Measurements from ENCODE around the gene KERA.

Gene KERA

GRCh38 chr12:91073426-91073825, 15.6 kb upstream of the KERA start:
- DNase-seq (ENCODE audit: low read depth), result no peak

DNA sequence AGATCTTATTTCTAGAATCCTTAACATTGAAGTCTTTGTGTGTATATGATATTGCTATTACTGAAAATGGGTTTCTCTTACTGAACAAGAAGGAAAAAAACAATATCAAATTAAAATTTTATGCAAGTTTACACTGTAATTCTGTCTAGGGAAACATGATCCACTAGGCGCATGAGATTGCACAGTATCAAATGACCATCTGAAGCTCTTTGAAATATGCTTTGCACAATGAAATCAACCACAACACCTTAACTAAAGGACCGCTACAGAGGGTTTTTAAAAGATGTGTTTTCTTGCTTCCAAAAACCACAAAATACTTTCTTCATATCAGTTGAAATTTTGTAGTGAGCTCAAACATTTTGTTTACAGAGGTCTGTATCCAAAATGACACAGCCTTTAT, 15.1 kb upstream of the KERA start:
- DNase-seq (ENCODE audit: low read depth), result no peak

- DNase-seq (ENCODE audit: low read depth), result no peak
Observed at GRCh38 chr12:91070936-91071335, 13.1 kb upstream of the KERA start.

DNA sequence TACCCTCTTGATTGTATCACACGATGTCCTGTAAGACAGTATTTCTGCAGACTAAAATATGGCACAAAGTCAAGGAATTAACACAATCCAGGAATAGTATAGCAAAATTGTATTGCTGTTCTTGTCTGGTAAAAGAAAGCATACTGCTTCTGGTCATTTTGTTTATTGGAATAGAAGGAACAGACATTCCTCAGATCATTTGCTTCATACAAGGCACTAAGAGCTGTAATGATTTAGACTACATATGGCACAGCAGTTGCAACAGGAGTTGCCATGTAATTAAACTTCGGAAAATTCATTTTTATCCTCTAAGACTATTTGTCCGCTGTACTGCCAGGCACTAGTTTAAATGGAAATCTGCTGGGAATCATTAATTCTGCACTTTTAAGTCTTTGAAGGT, 7.6 kb upstream of the KERA start:
- no peak for DNase-seq (ENCODE audit: low read depth)

GRCh38 chr12:91064640-91065039, 6.8 kb upstream of the KERA start:
- no peak for DNase-seq (ENCODE audit: low read depth)

DNA sequence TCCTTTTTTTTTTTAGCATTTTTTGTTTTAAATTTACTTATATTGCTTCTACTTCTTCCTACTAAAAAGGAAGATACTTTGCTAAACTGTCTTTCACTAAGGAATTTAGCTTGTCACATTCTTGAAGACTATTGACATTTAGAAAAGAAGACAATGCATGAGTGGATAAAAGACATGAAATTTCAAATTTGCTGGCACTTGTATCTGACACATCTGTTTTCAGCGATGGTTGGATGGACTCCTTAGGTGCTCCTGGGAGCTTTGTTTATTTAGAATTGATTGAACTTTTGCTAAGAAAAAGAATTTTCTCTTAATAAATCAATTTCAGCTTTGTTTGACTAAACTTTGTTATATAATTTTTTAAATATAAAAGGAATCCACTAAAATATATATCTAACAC, 3.3 kb upstream of the KERA start:
- DNase-seq (ENCODE audit: low read depth), result no peak

GRCh38 chr12:91059211-91059610, 1.4 kb upstream of the KERA start:
- no peak for DNase-seq (ENCODE audit: low read depth)

DNA sequence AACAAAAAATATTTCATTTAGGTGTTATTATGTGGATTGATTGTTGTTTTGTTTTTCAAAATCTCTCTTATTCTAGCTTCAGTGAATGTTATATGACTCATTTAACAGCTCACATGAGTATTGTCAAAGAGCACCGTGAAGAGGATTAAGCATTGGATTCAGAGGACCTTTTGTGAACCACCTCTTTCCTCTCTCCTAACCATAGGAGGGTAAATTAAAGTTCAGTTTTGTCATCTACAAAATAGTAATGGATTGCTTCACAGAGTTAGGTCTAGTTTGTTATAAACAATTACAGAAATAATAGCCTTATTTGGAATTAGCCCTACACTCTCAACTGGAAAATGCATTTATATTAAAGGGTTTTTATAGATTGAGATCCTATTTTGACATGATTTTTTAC, 962 bp upstream of the KERA start:
- no peak for DNase-seq (ENCODE audit: low read depth)

DNA sequence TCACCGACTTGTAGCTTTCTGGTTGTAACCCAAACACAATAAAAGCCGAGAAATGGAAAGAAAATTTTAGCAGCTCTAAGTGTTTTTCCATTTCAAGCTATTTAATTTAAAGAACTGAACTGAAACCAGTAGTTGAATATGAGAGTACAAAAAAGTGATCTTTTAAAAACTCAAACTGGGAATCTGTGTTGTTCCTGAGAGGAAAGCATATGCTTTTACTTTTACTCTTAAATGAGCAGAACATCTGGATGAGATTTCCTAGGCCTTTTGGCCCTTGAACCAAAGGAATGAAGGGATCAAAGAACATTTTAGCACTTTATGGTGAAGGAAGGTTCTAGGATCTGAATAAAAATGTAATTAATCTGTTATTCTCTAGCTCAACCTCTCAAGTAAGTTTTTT, 1.3 kb downstream of the KERA start:
- DNase-seq (ENCODE audit: low read depth), result no peak

GRCh38 chr12:91055976-91056375, 1.8 kb downstream of the KERA start:
- DNase-seq (ENCODE audit: low read depth), result no peak

GRCh38 chr12:91053951-91054715, 3.7 kb downstream of the KERA start:
- peak; percentile 78 for DNase-seq (ENCODE audit: low read depth)

- no peak for DNase-seq (ENCODE audit: low read depth)
Observed at GRCh38 chr12:91052026-91052425, 5.8 kb downstream of the KERA start.

DNA sequence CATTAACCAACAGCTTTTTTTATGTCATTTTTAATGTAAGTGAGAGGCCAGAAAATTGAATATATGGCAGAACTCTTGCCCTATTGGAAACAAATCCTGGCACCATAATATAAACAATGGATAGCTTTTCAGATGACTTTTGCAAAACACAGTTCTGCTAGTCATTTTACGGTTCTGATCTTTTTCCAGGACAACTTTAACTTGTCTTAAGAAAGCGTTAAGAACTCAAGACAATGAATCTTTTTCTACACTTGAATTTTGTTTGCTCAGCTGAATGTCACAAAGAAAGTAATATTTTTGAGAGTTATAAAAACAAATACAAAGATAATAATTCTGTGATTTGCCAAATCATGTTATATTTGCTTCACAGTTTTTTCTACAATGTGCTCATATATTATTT, 13.2 kb downstream of the KERA start:
- no peak for DNase-seq (ENCODE audit: low read depth)

- no peak for DNase-seq (ENCODE audit: low read depth)
Observed at GRCh38 chr12:91043408-91043807, 14.4 kb downstream of the KERA start.

DNA sequence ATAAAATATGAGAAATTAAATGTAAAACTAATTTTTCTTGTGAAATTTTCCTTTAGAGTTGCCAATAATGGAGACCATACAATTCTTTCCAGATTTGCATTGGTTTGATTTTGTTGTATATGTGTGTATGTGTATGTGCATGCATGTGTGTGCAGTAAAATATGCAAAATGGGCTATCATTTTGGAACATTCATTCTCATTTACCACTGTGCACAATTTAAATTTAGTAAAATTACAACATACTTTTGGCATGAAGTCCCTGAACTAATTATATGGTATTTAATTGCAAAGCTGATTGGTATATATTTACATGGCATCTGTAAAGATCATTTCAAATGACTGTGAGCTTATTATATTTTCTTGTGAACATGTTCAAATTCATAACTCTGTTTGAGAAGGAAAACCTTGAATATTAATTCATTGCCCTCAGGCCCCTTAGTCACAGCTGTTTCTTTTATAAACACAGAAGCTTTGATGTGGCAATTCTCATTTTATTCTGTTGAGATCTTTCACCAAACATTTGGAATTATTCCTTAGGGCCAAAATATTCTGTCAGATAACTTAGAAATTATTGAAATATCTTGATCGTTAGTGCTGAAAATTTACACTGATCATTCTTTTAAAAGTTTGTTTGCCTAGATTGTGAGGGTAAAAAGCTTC, 17.6 kb downstream of the KERA start:
- DNase-seq (ENCODE audit: low read depth), result no peak

GRCh38 chr12:91037276-91037675, 20.5 kb downstream of the KERA start:
- DNase-seq (ENCODE audit: low read depth), result peak; percentile 58

- DNase-seq (ENCODE audit: low read depth), result no peak
Observed at GRCh38 chr12:91033251-91033650, 24.6 kb downstream of the KERA start.

- DNase-seq (ENCODE audit: low read depth), result no peak
Observed at GRCh38 chr12:91023326-91024004, 34.4 kb downstream of the KERA start.

DNA sequence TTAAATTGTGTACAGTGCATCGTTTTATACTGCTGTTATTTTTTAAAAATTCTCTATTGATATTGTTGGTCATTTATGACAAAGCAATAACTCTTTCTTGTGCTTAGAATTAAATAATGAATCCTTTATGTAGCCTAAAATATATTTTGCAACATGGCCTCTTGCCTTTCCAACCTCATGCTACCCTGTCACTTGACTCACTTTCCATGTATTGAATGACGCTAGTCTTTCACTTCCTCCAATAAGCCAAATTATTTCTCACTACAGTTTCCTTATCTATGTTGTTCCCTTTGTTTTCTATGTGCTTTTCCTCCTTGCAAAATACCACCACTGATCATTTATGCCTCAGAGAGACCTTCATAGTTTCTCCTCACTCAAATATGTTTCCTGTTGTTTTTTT, 36.7 kb downstream of the KERA start:
- no peak for DNase-seq (ENCODE audit: low read depth)

- DNase-seq (ENCODE audit: low read depth), result no peak
Observed at GRCh38 chr12:91019455-91019854, 38.4 kb downstream of the KERA start.

DNA sequence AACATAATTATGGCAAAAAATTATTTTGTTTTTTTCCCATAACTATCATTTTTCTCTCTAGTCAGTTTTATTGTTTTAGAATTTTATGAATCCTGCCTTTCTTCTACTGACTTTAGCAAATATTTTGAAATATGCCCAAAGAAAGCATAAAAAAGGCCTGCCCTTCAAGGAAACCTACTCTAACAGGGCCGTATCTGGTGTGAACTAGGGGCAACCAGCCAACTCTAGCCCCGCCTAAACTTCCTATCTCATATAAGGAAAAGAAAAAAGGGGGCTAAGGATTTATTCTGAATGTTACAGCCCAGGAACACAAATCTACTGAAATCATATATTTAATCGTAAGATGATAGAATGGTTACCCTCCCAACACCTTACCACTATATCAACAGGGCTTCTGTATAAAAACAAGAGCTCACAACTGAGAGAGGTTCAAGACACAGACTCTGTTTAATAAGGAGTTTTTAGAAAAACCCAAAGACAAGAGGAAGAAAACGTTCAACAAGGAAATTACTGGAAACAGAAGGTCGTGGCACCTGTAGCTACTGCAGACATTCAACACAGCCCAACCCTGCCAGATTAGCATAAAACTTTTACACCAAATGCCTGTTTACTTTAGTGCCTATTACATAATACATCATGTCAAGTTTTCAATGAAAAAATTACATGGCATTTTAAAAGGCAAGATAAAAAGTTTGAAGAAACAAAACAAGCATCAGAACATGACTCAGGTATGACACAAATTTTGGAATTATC, 40.1 kb downstream of the KERA start:
- no peak for DNase-seq (ENCODE audit: low read depth)

DNA sequence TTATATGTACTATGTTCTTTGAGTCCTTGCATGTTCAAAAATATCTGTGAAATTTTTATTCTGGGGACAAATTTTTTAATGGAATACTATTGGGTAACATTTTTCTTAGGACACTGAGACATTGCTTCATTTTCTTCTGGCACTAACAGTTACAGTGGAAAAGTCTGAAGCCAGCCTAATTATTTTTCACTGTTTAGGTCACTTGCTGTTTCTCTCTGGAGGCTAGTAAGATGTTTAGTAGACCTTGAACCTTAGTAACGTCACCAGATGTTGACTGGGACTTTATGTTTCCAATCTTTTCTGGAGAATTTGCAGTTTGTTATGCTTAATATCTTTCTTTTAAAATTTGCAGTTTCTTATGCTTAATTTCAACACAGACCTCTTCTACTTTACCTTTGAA, 40.8 kb downstream of the KERA start:
- no peak for DNase-seq (ENCODE audit: low read depth)
